H1 (cell line): ENCODE results near the gene SGMS1. TPM values are rescaled to one million over a fixed set of nuclear protein-coding genes. Genes with fewer than 3 reads are reported as not detected.

Experiments used
- CTCF ChIA-PET: fragments of 300-600 bp; sonication (Branson Sonifier 250); formaldehyde crosslinking; loops from one replicate; lab custom pipeline; 2021; ENCODE audit not compliant: partially characterized antibody; lab: Charles Lee
- POLR2A ChIA-PET: fragments of 300-600 bp; sonication (Branson Sonifier 250); formaldehyde crosslinking; loops from one replicate; lab custom pipeline; 2021; ENCODE audit warnings: inconsistent platforms; ENCODE audit not compliant: partially characterized antibody; lab: Charles Lee
- DNase-seq, 2 experiments: peaks; one replicate each; pipeline versions ENCODE4 v3.0.0 to v3.0.0-alpha.2; 2010 to 2022; ENCODE audit warnings: low spot score in 2 of 2, low read depth in 1 of 2, mixed read lengths in 1 of 2
- FAIRE-seq: peaks from 2 replicates; lab custom pipeline; 2011; peaks lifted over from hg19 to GRCh38; lab: Jason Lieb, UNC
- H2AFZ ChIP-seq: 2 replicates; pipeline ENCODE4 v1.8.1; 2012; ENCODE audit warnings: low read length, inconsistent platforms
- H2AK5ac ChIP-seq: 2 replicates; pipeline ENCODE4 v1.6.1; 2013; ENCODE audit warnings: low read depth, low read length
- H2BK120ac ChIP-seq: replicated peaks from 2 replicates; pipeline ENCODE3; 2013; ENCODE audit warnings: low read depth, low read length, inconsistent platforms
- H2BK12ac ChIP-seq: 2 replicates; pipeline ENCODE4 v1.6.1; 2013; ENCODE audit warnings: low read depth, low read length
- H2BK15ac ChIP-seq: 2 replicates; pipeline ENCODE4 v1.6.1; 2013; ENCODE audit warnings: low read length
- H2BK20ac ChIP-seq: 2 replicates; pipeline ENCODE4 v1.6.1; 2013; ENCODE audit warnings: low read length
- H2BK5ac ChIP-seq: 2 replicates; pipeline ENCODE4 v1.6.1; 2013; ENCODE audit warnings: low read depth, low read length
- H3K14ac ChIP-seq: 2 replicates; pipeline ENCODE4 v1.6.1; 2013; ENCODE audit warnings: inconsistent platforms; ENCODE audit not compliant: insufficient read length
- H3K18ac ChIP-seq: 2 replicates; pipeline ENCODE4 v1.6.1; 2013; ENCODE audit warnings: low read length; ENCODE audit errors: extremely low read depth
- H3K23ac ChIP-seq: 2 replicates; pipeline ENCODE4 v1.6.1; 2013; ENCODE audit warnings: inconsistent platforms; ENCODE audit not compliant: insufficient read length
- H3K23me2 ChIP-seq: 2 replicates; pipeline ENCODE4 v1.6.1; 2013; ENCODE audit warnings: low read depth, low read length
- H3K27ac ChIP-seq: 2 replicates; pipeline ENCODE4 v1.6.1; 2011; ENCODE audit warnings: low read depth, low read length, inconsistent platforms
- H3K27me3 ChIP-seq, 4 experiments: replicated peaks in 1 of 4; 1 replicate in 1 of 4; 2 replicates in 3 of 4; pipeline versions ENCODE4 v1.6.1 to v1.8.1; 2011 to 2013; ENCODE audit warnings: low read length in 3 of 4, mild to moderate bottlenecking in 3 of 4, inconsistent platforms in 2 of 4, mixed read lengths in 2 of 4, moderate library complexity in 1 of 4; ENCODE audit not compliant: control insufficient read depth in 3 of 4, insufficient read depth in 3 of 4; ENCODE audit errors: extremely low read depth in 1 of 4
- H3K36me3 ChIP-seq, 4 experiments: 2 replicates each; pipeline versions ENCODE4 v1.6.1 to v1.8.1; 2011 to 2013; ENCODE audit warnings: mild to moderate bottlenecking in 4 of 4, low read length in 3 of 4, moderate library complexity in 2 of 4, control low read depth in 1 of 4, inconsistent platforms in 1 of 4; ENCODE audit not compliant: insufficient read depth in 4 of 4, control insufficient read depth in 2 of 4
- H3K4ac ChIP-seq: replicated peaks from 2 replicates; pipeline ENCODE3; 2013; ENCODE audit warnings: low read length, low read depth, mixed read lengths, inconsistent platforms; ENCODE audit not compliant: insufficient read length
- H3K4me1 ChIP-seq, 4 experiments: replicated peaks in 1 of 4; 1 replicate in 1 of 4; 2 replicates in 3 of 4; pipeline versions ENCODE4 v1.6.1 to v1.8.1; 2011 to 2013; ENCODE audit warnings: low read length in 3 of 4, inconsistent platforms in 2 of 4, mixed read lengths in 1 of 4; ENCODE audit not compliant: insufficient read depth in 4 of 4, control insufficient read depth in 3 of 4
- H3K4me2 ChIP-seq, 2 experiments: 2 replicates each; pipeline versions ENCODE4 v1.6.1 to v1.8.1; 2011 to 2013; ENCODE audit warnings: low read depth in 2 of 2, low read length in 2 of 2, control low read depth in 1 of 2, inconsistent platforms in 1 of 2, mild to moderate bottlenecking in 1 of 2; ENCODE audit not compliant: insufficient read depth in 1 of 2
- H3K4me3 ChIP-seq, 4 experiments: fragments of 200-600, 300-600 bp in 1 of 4; sonication (generic), shearing (Covaris generic), sonication (Bioruptor Twin) in 1 of 4; 2 replicates each; pipeline versions ENCODE4 v1.5.1 to v1.8.1; 2011 to 2016; ENCODE audit warnings: low read length in 4 of 4, low read depth in 3 of 4, control low read depth in 2 of 4, inconsistent platforms in 2 of 4, mild to moderate bottlenecking in 2 of 4, mixed read lengths in 1 of 4, moderate library complexity in 1 of 4; ENCODE audit not compliant: insufficient read depth in 2 of 4; ENCODE audit errors: extremely low read depth in 1 of 4
- H3K56ac ChIP-seq: replicated peaks from 2 replicates; pipeline ENCODE3; 2013; ENCODE audit warnings: low read depth, mild to moderate bottlenecking, mixed read lengths, low read length, inconsistent platforms; ENCODE audit not compliant: insufficient read length
- H3K79me1 ChIP-seq: 2 replicates; pipeline ENCODE4 v1.6.1; 2013; ENCODE audit warnings: low read depth, low read length, control low read depth
- H3K79me2 ChIP-seq, 2 experiments: 2 replicates each; pipeline versions ENCODE4 v1.6.1 to v1.8.1; 2012 to 2013; ENCODE audit warnings: low read length in 2 of 2, mild to moderate bottlenecking in 2 of 2, inconsistent platforms in 1 of 2; ENCODE audit not compliant: insufficient read depth in 2 of 2, control insufficient read depth in 1 of 2
- H3K9ac ChIP-seq, 4 experiments: replicated peaks in 1 of 4; 1 replicate in 1 of 4; 2 replicates in 3 of 4; pipeline versions ENCODE4 v1.6.1 to v1.8.1; 2011 to 2013; ENCODE audit warnings: low read depth in 3 of 4, low read length in 3 of 4, control low read depth in 2 of 4, mild to moderate bottlenecking in 2 of 4, moderate library complexity in 2 of 4, inconsistent platforms in 1 of 4; ENCODE audit errors: extremely low read depth in 1 of 4
- H3K9me3 ChIP-seq, 2 experiments: 2 replicates each; pipeline versions ENCODE4 v1.6.1 to v1.8.1; 2012 to 2013; ENCODE audit warnings: mild to moderate bottlenecking in 2 of 2, moderate library complexity in 2 of 2, control low read depth in 1 of 2, inconsistent platforms in 1 of 2, low read depth in 1 of 2, low read length in 1 of 2, mixed read lengths in 1 of 2; ENCODE audit not compliant: insufficient read depth in 2 of 2
- H4K20me1 ChIP-seq, 2 experiments: replicated peaks in 1 of 2; 2 replicates each; pipeline versions ENCODE3 to v1.8.1; 2011 to 2013; ENCODE audit warnings: inconsistent platforms in 2 of 2, low read length in 2 of 2, mild to moderate bottlenecking in 1 of 2; ENCODE audit not compliant: insufficient read depth in 2 of 2, control insufficient read depth in 1 of 2
- H4K5ac ChIP-seq: 2 replicates; pipeline ENCODE4 v1.6.1; 2013; ENCODE audit warnings: low read length, low read depth, mixed read lengths, inconsistent platforms; ENCODE audit not compliant: insufficient read length
- H4K8ac ChIP-seq: 2 replicates; pipeline ENCODE4 v1.8.0; 2013; ENCODE audit warnings: mild to moderate bottlenecking, moderate library complexity, low read length, inconsistent platforms; ENCODE audit not compliant: insufficient read depth; ENCODE audit errors: extremely low read depth
- H4K91ac ChIP-seq: replicated peaks from 2 replicates; pipeline ENCODE3; 2013; ENCODE audit warnings: low read length, mixed read lengths, inconsistent platforms; ENCODE audit not compliant: insufficient read length
- KDM1A ChIP-seq: fragments of 200-600, 300-600 bp; sonication (generic); IDR thresholded peaks from 2 replicates; pipeline ENCODE4 v1.7.1; 2016; ENCODE audit warnings: mild to moderate bottlenecking, low read length, borderline replicate concordance
- MAFK ChIP-seq: IDR thresholded peaks from 2 replicates; pipeline ENCODE4 v1.6.1; 2012; ENCODE audit warnings: low read depth, mild to moderate bottlenecking, improper control_type of control experiment, low read length
- PHF8 ChIP-seq: fragments of 200-600 bp; sonication (generic); conservative IDR thresholded peaks from 2 replicates; pipeline ENCODE4 v1.7.1; 2012; ENCODE audit warnings: low read depth, mild to moderate bottlenecking, inconsistent platforms, low read length, moderate library complexity
- POLR2A ChIP-seq, 2 experiments: IDR thresholded peaks; 1 replicate in 1 of 2; 2 replicates in 1 of 2; pipeline ENCODE4 v1.6.1; 2011; ENCODE audit warnings: low read depth in 2 of 2, low read length in 2 of 2, mild to moderate bottlenecking in 2 of 2; ENCODE audit errors: control extremely low read depth in 1 of 2
- POU5F1 ChIP-seq: IDR thresholded peaks from 2 replicates; pipeline ENCODE4 v1.6.1; 2011; ENCODE audit warnings: low read depth, mild to moderate bottlenecking, low read length, moderate library complexity
- RAD21 ChIP-seq, 2 experiments: IDR thresholded peaks in 1 of 2; conservative IDR thresholded peaks in 1 of 2; 2 replicates each; pipeline ENCODE4 v1.6.1; 2011; ENCODE audit warnings: low read depth in 2 of 2, low read length in 2 of 2, improper control_type of control experiment in 1 of 2, inconsistent platforms in 1 of 2, mild to moderate bottlenecking in 1 of 2, moderate library complexity in 1 of 2
- RXRA ChIP-seq: IDR thresholded peaks from 2 replicates; pipeline ENCODE4 v1.6.1; 2011; ENCODE audit warnings: low read depth, mild to moderate bottlenecking, low read length, moderate library complexity; ENCODE audit not compliant: insufficient read depth
- SP2 ChIP-seq: IDR thresholded peaks from 2 replicates; pipeline ENCODE4 v1.6.1; 2012; ENCODE audit warnings: mild to moderate bottlenecking, low read length, inconsistent platforms
- SUZ12 ChIP-seq: fragments of 200-600 bp; sonication (generic); IDR thresholded peaks from 2 replicates; pipeline ENCODE4 v1.6.1; 2012; ENCODE audit warnings: mild to moderate bottlenecking, inconsistent platforms, low read length, moderate library complexity, mixed read lengths
- polyA plus RNA-seq, 7 experiments: library from polyadenylated mRNA; depleted of rRNA in 3 of 7; stranded (reverse) in 5 of 7; unstranded in 2 of 7; fragments of >200 nt in 5 of 7; fragments of 200-250 nt in 2 of 7; gene quantifications; 1 replicate in 5 of 7; 2 replicates in 1 of 7; 4 replicates in 1 of 7; pipeline versions ENCODE4 v1.2.1 to v1.2.3, GENCODE V29; 2011 to 2013; ENCODE audit warnings: missing spikeins in 2 of 7, mixed read lengths in 2 of 7
- total RNA-seq: library from RNA; stranded (reverse); fragmentation: NEBNext Ultra II Directional; extraction: Animal tissue kit (Norgen Biotek cat#: 25700); gene quantifications from 2 replicates; pipeline ENCODE4 v1.2.1, GENCODE V29; 2021

SGMS1 gene
- total and polyA plus RNA-seq, 2 of the 8 experiments (the other 6 are each of a cell fraction or from before 2014, with no cell fraction given): 6.0 to 15.6 TPM

DNA sequence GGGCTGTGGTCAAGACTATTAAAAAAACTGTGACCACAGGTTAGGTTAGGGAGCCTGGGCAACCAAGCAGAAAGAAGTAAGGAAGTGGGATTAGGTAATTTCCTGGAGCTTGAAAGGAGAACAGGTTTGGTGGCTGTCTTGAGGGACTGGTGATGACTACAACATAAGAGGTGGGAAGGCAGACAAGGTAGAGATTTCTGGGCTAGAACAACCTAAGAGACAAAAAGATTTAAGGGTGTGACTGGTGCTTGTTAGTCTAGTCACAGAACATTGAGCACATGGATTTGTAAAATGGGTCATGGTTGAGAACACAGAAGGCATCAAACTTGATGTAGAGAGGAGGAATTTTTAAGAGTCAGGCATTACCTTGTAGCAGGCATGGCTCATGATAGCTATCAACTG, 248.7 kb downstream of the SGMS1 start:
- no peaks in the 10 kb centered on the region for H3K79me2 ChIP-seq
- POLR2A ChIA-PET: no interaction called here
- no peak overlapping the region for H2AFZ ChIP-seq
- H4K5ac ChIP-seq: no peak overlapping the region
- CTCF ChIA-PET: interaction anchor here (1.0 to 1.4 kb wide), 3 partner anchors 45 to 99 kb away, joined by 3 to 6 read pairs (median 3); no protein-coding TSS in a partner anchor
- no peaks in the 10 kb centered on the region for H3K36me3 ChIP-seq
- H4K8ac ChIP-seq: no peak overlapping the region
- H4K20me1 ChIP-seq: peaks cover 0 to 2% of the 10 kb centered on the region in 2 experiments
- no peak overlapping the region for H2BK5ac ChIP-seq
- FAIRE-seq: no peak
- H3K23me2 ChIP-seq: no peaks in the 10 kb centered on the region
- H3K23ac ChIP-seq: no peak overlapping the region
- H3K79me1 ChIP-seq: no peaks in the 10 kb centered on the region
- no peak overlapping the region for H3K4me2 ChIP-seq
- no peak overlapping the region for H3K14ac ChIP-seq
- H2BK120ac ChIP-seq: no peak overlapping the region
- no peak overlapping the region for H3K56ac ChIP-seq
- no peak for TF ChIP-seq MAFK
- no peak for TF ChIP-seq POU5F1
- TF ChIP-seq RAD21 (IDR thresholded peaks at IDR 0.05 in 1 of 2, conservative IDR thresholded peaks at IDR 0.05 in 1 of 2; ENCODE audit: low read depth in 2 of 2, low read length in 2 of 2): no peak
- no peak for TF ChIP-seq SUZ12
- no peak for TF ChIP-seq KDM1A
- TF ChIP-seq RXRA: no peak
- TF ChIP-seq POLR2A (IDR thresholded peaks at IDR 0.05; ENCODE audit: control extremely low read depth in 1 of 2, low read depth in 2 of 2, low read length in 2 of 2): no peak
- no peak for TF ChIP-seq SP2
- TF ChIP-seq PHF8: no peak
- TF ChIP-seq, all 59 proteins: peak for 0
- Histone ChIP-seq H2BK12ac (no peak overlapping the region), H3K4me1 (no peaks in the 10 kb centered on the region), H2BK15ac (no peak overlapping the region), H3K27ac (no peak overlapping the region), H3K18ac (no peak overlapping the region), H4K91ac (no peak overlapping the region), H3K27me3 (no peaks in the 10 kb centered on the region), H3K9ac (no peak overlapping the region), H2AK5ac (no peak overlapping the region; the same call in 1 of the 2 replicates), H3K4ac (no peak overlapping the region), H2BK20ac (no peak overlapping the region), H3K4me3 (no peak overlapping the region), H3K9me3 (peaks cover 0 to 3% of the 10 kb centered on the region in 2 experiments; a peak in 1 of 4 replicates)
- DNase-seq: no peak
